GM19240 (cell line): ENCODE results near the gene CLIP2.
A peak's percentile ranks its signal among the peaks of the same experiment; 100 is the strongest.
"Not testable (repeated sequence)": the region's sequence is repeated elsewhere in the genome, so short reads cannot be mapped to it uniquely, and the experiment has no call there.

ENCODE experiments used
- DNase-seq: peaks from one replicate; pipeline ENCODE4 v3.0.0; 2011; ENCODE audit warnings: low spot score; ENCODE audit not compliant: insufficient read length

CLIP2 gene

GRCh38 chr7:74430961-74431466 lies 141.8 kb downstream of the CLIP2 start:
- no peak for DNase-seq

DNA sequence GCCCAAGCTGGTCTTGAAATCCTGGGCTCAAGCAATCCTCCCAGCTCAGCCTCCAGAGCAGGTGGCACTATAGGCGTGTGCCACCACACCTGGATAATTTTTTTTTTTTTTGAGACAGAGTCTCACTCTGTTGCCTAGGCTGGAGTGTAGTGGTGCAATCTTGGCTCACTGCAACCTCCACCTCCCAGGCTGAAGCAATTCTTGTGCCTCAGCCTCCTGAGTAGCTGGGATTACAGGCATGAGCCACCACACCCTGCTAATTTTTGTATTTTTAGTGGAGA lies 148.0 kb downstream of the CLIP2 start:
- not testable (repeated sequence) for DNase-seq

GRCh38 chr7:74438327-74438726 lies 149.1 kb downstream of the CLIP2 start:
- DNase-seq, result no peak

- no peak for DNase-seq
Observed at GRCh38 chr7:74439541-74439940, 150.3 kb downstream of the CLIP2 start.

DNA sequence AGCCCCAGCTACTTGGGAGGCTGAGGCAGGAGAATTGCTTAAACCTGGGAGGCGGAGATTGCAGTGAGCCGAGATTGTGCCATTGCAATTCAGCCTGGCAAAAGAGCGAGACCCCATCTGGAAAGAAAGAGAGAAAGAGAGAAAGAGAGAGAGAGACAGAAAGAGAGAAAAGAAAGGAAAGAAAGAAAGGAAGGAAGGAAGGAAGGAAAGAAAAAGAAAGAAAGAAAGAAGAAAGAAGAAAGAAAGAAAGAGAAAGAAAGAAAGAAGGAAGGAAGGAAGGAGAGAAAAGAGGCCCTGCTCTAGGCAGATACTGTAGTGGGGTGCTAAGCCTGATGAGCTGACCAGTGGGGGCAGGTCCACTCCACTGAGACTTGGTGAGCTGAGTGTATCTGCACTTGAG lies 150.9 kb downstream of the CLIP2 start:
- not testable (repeated sequence) for DNase-seq

DNA sequence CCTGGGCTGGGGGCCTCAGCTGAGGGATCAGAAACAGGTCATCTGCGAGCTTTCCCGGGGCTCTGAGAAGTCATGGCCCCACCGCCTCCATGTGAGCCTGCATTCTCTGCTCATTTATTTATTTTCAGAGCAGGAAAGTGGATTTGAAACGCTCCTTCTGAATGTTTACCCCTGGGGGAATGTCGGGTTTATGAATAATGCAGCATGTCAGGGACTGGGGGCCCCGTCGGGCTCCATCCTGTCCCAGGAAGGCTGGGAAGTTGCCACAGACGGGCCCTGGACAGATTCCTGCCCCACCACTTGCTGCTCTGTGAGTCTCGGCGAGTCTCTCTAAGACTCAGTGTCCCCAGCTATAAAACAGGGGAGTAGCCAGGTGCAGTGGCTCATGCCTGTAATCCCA lies 152.6 kb downstream of the CLIP2 start:
- no peak for DNase-seq

DNA sequence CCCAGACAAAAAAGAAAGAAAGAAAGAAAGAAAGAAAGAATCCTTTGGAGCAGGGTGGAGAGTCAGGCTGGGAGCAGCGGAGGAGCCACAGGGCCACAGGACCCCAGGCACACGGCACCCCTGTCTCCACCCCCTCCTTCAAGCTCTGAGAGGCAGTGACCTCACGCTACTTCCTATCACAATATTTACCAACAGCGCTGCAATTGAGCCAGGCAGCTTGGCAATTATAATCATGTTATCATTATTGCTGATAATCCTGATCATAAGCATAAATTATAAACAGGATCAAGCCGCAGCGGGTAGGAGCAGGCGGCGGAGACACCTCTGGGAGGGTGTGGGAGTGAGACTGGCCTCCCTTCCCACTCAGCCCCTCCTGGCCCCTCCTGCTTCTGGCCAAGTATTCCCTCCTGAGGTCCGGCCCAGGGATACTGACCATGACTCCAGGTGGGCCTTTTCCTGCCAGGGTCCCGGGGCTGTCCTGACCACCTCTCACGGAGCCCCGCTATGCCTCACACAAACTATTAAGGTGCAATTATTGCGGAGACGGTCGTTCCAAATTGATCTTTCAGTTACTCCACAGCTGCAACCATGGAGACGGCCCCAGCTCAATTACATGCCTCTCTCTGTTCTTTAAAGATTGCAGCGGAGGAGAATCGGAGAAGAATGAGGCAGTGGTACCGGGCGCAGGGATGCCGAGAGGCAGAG lies 154.5 kb downstream of the CLIP2 start:
- no peak for DNase-seq

DNA sequence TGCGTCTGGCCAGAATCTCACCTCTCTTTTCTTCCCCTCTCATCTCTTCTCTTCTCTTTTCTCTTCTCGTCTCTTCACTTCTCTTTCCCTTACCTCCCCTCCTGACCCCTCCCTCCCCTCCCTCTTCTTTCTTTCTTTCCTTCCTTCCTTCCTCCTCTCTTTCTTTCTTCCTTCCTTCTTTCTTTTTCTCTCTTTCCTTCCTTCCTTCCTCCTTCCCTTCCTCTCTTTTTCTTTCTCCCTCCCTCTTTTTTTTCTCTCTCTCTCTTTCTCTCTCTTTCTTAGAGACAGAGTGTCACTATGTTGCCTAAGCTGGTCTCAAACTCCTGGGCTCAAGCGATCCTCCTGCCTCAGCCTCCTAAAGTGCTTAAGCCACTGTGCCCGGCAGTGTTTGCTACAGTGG lies 159.9 kb downstream of the CLIP2 start:
- no peak for DNase-seq

DNA sequence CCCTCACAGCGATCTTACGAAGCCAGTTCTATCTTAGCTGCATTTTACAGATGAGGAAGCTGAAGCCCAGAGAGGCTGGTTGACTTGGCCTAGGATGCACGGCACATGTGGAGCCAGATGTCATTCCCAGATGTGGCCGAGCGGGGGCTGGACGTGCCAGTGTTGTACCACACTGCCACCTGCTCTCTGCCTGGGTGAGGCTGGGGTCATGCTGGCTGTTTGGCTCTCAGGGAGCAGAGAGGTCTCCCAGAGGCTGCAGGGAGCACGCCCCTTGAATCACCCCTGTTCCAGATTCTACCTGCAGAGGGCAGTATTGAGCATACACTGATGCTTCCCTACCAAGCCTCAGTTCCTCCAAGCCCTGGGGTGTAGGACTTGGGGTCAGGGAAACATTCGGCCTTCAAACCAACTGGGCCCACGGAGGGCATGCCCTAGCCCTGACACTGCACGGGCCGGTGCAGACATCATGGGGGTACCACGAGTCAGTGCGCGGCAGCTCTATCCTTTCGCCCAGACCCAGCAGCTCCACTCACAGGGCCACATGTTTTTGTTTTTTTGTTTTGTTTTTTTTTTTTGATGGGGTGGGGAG lies 160.7 kb downstream of the CLIP2 start:
- DNase-seq, result peak; percentile 87

GRCh38 chr7:74452748-74453321 lies 163.6 kb downstream of the CLIP2 start:
- no peak for DNase-seq

- DNase-seq, result no peak
Observed at GRCh38 chr7:74453322-74454011, 164.3 kb downstream of the CLIP2 start, which contains the start of gene GTF2IRD1. Gene GTF2IRD1 (plus strand): TSS chr7:74453906. CDS start chr7:74508081, 54,175 bp downstream.

DNA sequence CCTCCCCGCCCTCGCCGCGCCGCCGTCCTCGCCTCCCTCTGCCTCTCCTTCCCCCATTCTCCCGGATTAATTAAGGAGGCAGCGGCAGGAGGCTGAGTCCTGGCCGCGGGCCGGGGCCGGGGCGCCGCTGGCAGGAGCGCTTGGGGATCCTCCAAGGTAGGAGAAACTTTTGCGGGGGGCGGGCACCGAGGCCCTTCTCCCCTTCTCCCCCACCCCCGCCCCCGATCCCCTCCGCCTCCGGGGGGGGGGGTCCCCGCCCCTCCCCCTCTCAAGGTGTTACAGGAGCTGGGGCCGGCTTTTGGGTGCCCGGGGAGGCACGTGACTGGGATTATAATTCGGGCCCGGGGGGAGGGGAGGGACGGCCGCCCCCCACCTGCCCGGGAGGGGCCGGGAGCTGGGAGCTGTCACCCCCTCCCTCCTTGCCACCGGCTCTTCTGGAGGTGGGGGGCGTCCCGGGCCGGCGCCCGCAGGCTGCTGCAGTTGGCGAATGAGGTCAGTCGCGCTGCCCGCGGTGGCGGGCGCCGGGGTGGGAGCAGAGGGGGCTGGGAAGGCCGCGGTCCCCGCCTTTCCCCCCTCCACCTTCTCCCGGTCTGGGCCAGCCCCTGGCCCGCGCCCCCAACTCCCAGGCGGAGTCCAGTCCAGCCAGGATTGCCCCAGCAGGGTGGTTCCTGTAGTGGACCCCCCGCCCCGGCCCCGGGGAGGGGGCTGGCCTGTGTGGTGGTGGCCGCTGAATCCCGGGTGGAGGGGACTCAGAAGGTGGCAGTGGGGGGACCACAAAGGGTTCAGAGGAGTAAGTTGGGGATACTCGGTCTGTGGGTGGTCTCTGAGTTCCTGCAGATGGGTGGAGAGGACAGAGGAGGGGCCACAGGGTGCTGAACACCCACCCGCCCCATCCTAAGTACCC lies 165.1 kb downstream of the CLIP2 start:
- no peak for DNase-seq

DNA sequence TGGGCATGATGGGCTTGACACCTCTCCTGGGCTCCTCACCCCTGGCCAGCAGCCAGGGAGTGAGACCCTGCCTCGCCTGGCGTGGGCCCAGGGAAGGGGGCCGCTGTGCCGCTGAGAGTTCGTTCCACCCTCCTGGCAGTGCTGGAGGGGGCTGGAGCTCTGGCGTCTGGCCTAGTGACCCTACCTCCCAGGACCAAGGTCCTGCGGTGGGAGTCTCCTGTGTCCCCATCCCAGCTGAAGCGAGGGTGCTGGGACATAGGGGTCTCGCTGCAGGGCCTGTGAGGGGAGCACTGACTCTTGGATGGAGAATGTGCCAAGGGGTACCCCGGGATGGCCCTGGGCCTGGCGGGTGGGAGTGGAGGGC lies 165.7 kb downstream of the CLIP2 start:
- no peak for DNase-seq

DNA sequence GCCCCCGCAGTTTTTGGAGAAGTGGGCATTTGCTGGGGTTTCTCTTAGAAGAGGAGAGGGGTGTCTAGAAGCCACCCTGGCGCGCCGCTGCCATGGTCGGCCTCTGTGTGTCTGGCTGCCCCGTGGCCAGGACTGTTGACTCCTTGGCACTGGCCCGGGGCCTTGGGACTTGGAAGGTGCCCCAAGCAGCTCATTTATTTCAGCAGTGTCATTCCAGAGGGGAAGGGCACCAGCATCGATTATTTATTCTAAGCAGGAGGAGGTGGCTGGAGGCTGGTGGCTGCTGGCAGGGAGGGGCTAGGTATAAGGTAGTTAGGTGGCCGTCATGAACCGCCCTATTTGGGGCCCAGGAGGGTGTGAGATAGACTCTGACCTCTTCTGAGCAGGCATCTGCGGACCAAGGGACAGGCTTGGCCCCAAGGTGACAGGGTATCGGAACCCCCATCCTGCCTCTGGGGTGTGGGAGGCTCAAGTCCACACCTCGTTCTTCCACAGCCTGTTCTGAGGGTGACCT lies 166.1 kb downstream of the CLIP2 start:
- no peak for DNase-seq
